HG03159 (cell line): ENCODE measurements around the gene IL6ST.
"Not testable (repeated sequence)": the region's sequence is repeated elsewhere in the genome, so short reads cannot be mapped to it uniquely, and the experiment has no call there.

Experiments used
- ATAC-seq: cut with Tn5 transposase; IDR thresholded peaks from one replicate; pipeline ENCODE4 v1.9.1; 2021; ENCODE audit warnings: mild to moderate bottlenecking, moderate library complexity; ENCODE audit not compliant: unreplicated experiment

IL6ST gene

GRCh38 chr5:56006094-56006493 is 11.3 kb upstream of the IL6ST start:
- no peak for ATAC-seq

GRCh38 chr5:56004874-56005273 is 10.1 kb upstream of the IL6ST start:
- no peak for ATAC-seq

- ATAC-seq: no peak
Measured at GRCh38 chr5:56003679-56004078, 8.9 kb upstream of the IL6ST start.

- no peak for ATAC-seq
Measured at GRCh38 chr5:56003179-56003578, 8.4 kb upstream of the IL6ST start.

GRCh38 chr5:56002303-56002702 is 7.5 kb upstream of the IL6ST start:
- ATAC-seq: no peak

- not testable (repeated sequence) for ATAC-seq
Measured at GRCh38 chr5:56000221-56000620, 5.5 kb upstream of the IL6ST start.

- ATAC-seq: no peak
Measured at GRCh38 chr5:55998966-55999365, 4.2 kb upstream of the IL6ST start.

GRCh38 chr5:55997742-55998351 is 3.1 kb upstream of the IL6ST start:
- ATAC-seq: no peak

GRCh38 chr5:55994998-55995914 is 493 bp upstream of the IL6ST start:
- ATAC-seq: peak; percentile 97

GRCh38 chr5:55993731-55994494 is 850 bp downstream of the IL6ST start:
- ATAC-seq: no peak

GRCh38 chr5:55993013-55993412 is 1.8 kb downstream of the IL6ST start:
- no peak for ATAC-seq

- ATAC-seq: no peak
Measured at GRCh38 chr5:55991768-55992486, 2.8 kb downstream of the IL6ST start.

- not testable (repeated sequence) for ATAC-seq
Measured at GRCh38 chr5:55990895-55991294, 3.9 kb downstream of the IL6ST start.

- no peak for ATAC-seq
Measured at GRCh38 chr5:55989860-55990259, 4.9 kb downstream of the IL6ST start.

- no peak for ATAC-seq
Measured at GRCh38 chr5:55988979-55989638, 5.7 kb downstream of the IL6ST start.

GRCh38 chr5:55988428-55988827 is 6.3 kb downstream of the IL6ST start:
- ATAC-seq: not testable (repeated sequence)

- no peak for ATAC-seq
Measured at GRCh38 chr5:55986931-55987330, 7.8 kb downstream of the IL6ST start.

- no peak for ATAC-seq
Measured at GRCh38 chr5:55985181-55985580, 9.6 kb downstream of the IL6ST start.

GRCh38 chr5:55983986-55984385 is 10.8 kb downstream of the IL6ST start:
- no peak for ATAC-seq

- ATAC-seq: no peak
Measured at GRCh38 chr5:55982957-55983381, 11.8 kb downstream of the IL6ST start.
